HFF-Myc (cell line): ENCODE results near the gene KCNMA1.

ENCODE experiments used
- DNase-seq: peaks from one replicate; pipeline ENCODE4 v3.0.0-alpha.2; 2011; ENCODE audit warnings: low read depth; ENCODE audit errors: extremely low read depth
- H3K4me3 ChIP-seq: replicated peaks from 2 replicates; pipeline ENCODE4 v1.5.1; 2011; ENCODE audit warnings: low read depth, mild to moderate bottlenecking, control low read depth, low read length
- TF ChIP-seq, protein P1 (sequence below): IDR thresholded peaks from 2 replicates; pipeline ENCODE4 v1.5.1; 2012; ENCODE audit warnings: mild to moderate bottlenecking, low read depth, low read length, control low read depth; ENCODE audit errors: missing control alignments

KCNMA1 gene

DNA sequence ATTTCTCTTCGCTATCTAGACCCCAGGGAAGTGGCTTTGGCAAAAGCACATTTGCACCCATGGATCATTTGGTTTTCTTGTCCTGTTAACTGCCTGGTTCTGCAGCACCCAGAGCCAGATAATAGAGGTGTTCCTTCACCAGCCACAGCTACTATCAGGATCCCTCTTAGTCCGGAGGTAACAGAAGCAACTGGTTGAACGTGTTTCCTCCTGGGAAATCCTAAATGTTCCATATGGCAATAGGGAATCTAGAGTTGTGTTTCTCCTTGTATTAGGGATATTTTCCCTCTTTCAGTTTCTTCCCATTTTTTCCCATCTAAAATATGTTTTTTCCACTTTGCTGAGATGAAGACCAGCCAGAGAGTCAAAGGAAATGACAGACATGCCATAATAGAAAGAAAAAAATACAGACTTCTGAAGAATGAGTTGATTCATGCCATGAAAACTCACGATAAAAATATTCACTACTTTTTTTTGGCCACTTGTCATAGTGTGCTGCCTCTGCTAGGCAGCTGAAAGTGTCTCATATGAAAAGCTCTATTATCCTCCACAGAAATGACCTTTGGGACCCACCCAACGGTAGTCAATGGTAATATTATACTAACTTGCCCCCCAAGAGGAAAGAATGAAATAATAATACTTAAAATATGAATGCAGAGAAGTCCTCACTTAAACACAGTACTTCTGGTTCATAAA, 472.8 kb downstream of the KCNMA1 start:
- DNase-seq, result no peak
- TF ChIP-seq, protein P1, sequence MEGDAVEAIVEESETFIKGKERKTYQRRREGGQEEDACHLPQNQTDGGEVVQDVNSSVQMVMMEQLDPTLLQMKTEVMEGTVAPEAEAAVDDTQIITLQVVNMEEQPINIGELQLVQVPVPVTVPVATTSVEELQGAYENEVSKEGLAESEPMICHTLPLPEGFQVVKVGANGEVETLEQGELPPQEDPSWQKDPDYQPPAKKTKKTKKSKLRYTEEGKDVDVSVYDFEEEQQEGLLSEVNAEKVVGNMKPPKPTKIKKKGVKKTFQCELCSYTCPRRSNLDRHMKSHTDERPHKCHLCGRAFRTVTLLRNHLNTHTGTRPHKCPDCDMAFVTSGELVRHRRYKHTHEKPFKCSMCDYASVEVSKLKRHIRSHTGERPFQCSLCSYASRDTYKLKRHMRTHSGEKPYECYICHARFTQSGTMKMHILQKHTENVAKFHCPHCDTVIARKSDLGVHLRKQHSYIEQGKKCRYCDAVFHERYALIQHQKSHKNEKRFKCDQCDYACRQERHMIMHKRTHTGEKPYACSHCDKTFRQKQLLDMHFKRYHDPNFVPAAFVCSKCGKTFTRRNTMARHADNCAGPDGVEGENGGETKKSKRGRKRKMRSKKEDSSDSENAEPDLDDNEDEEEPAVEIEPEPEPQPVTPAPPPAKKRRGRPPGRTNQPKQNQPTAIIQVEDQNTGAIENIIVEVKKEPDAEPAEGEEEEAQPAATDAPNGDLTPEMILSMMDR, result no peak
- no peak overlapping the region for H3K4me3 ChIP-seq

DNA sequence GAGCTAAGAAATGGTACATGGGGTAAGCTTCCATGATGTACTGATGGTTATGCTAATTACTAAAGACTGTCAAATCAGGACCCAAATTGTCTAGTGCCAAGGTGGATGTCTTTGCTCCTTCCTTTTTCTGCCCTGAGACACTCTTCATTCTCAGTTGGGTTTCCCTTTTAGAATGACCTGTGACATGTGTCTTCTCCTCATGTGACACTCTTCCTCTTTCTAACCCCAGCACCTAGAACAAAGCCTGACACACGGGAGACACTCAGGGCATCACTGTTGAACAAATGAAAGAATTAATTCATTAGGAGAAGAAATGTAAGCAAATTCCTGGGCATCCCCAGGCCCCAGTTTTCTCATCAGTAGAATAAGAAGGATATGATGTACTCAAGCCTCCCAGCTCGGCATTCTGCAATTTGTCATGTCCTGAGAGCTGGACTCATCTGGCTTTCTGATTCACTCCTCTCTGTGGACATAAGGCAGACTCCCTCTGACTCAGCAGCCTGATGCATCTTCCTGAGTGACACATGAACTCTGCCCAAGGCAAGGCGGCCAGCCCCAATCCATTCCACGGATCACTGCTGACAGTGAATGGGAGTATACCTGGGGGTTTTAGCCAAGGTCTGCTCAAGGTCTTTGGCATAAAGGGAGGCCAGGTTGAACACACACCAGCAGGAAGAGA, 473.8 kb downstream of the KCNMA1 start:
- DNase-seq, result peak; percentile 90
- no peak overlapping the region for H3K4me3 ChIP-seq
- TF ChIP-seq, protein P1, result no peak

DNA sequence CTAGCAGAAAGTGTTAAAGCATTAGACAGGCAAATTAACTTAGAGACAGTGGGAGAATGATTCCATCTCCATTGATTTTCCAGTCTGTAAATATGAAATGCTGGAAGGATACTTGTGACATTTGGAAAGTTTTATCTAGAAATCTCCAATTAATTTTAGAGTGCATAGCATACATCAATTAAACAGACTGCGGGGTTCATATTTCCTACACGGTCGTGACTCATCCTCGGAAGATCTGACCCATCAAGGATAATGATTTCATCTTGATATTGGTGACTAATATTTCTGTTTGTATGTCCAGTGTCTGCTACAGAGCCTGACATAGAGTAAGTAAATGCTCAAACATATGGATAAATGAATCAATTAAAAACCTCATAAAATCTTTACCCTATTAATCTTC, 474.9 kb downstream of the KCNMA1 start:
- TF ChIP-seq, protein P1, result no peak
- DNase-seq, result no peak
- H3K4me3 ChIP-seq, result no peak overlapping the region

DNA sequence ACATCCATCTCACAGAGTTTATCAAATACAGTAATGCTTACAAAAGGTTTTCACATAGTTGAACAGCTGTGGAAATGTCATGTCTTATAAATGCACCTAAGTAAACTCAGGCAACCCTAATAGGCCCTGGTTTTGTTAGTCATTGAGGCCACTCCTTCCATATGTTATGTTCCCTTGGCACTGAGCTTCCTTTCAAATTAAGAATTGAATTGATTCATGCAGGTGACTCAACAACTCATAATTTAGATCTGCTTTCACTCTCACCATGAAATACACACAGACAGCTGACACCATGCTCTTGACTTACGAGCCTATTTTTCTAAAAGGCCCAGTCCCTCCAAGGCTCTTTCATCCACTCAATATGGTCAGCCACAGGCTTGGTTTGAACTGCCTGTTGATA, 476.9 kb downstream of the KCNMA1 start:
- TF ChIP-seq, protein P1, result no peak
- DNase-seq, result peak; percentile 66
- no peak overlapping the region for H3K4me3 ChIP-seq

DNA sequence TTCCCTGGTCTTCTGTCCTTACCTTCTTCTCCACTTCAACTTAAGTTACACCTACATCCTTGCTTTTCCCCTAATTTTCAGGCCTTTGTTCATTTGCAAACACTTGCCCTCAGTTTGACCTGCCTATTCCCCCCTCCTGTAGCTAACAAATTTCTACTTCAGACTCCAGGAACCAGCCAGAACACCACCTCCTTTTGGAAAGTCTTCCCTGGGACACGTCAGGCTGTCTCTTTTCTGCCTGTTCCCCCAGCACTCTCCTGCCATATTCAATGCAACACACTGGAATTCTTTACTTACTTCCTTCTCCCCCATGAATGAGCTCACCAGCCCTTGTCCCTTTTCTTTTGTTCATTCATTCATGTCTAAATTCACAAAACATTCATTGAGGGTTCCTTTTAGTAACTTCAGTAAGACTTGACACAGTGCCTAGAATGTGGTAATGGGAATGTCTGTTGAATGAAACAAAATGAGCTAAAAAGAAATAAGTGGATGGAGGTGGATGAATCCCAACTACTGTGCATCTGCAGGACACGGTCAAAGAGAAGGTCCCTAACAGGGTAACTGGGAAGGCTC, 478.0 kb downstream of the KCNMA1 start:
- H3K4me3 ChIP-seq, result no peak overlapping the region
- no peak for DNase-seq
- TF ChIP-seq, protein P1, result no peak

DNA sequence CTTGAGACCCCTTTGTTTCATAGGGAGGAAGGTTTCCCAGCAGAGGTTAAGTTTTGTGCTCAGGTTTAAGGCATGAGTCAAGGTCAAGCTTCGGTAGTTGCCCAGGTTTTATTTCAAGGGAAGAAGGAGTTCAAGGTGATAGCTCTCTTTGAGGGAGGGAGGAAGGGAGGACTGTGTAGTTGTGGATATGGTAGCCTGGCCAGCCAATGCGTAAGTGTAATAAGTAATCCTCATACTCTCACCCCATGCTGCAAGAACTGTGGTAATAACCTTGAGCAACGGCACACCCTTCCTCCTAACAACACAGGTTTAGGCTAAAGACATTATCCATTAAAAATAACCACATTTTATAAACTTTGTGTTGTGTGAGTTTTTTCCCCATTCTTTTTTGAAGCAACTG, 478.9 kb downstream of the KCNMA1 start:
- H3K4me3 ChIP-seq, result no peak overlapping the region
- TF ChIP-seq, protein P1, result no peak
- DNase-seq, result no peak
